H9 (cell line): ENCODE measurements around the gene PGRMC1. TPM values are rescaled to one million over a fixed set of nuclear protein-coding genes. Genes with fewer than 3 reads are reported as not detected.
A peak's percentile ranks its signal among the peaks of the same experiment; 100 is the strongest.

Experiments
- DNase-seq: peaks from one replicate; pipeline ENCODE4 v3.0.0-alpha.2; 2017
- H2AFZ ChIP-seq: one replicate; pipeline ENCODE4 v1.6.1; 2013; ENCODE audit warnings: mild to moderate bottlenecking, low read length, control low read depth, moderate library complexity
- H2AK5ac ChIP-seq: 2 replicates; pipeline ENCODE4 v1.6.1; 2013; ENCODE audit warnings: low read length, control low read depth, mixed read lengths; ENCODE audit not compliant: insufficient read length
- H2BK120ac ChIP-seq: one replicate; pipeline ENCODE4 v1.6.1; 2013; ENCODE audit warnings: low read depth, mild to moderate bottlenecking, low read length, control low read depth, inconsistent platforms; ENCODE audit not compliant: poor library complexity, severe bottlenecking
- H2BK12ac ChIP-seq: 2 replicates; pipeline ENCODE4 v1.6.1; 2013; ENCODE audit warnings: low read length, control low read depth, mixed read lengths, low read depth; ENCODE audit not compliant: insufficient read length
- H2BK15ac ChIP-seq: 2 replicates; pipeline ENCODE4 v1.6.1; 2013; ENCODE audit warnings: low read depth, low read length, control low read depth
- H2BK20ac ChIP-seq: one replicate; pipeline ENCODE4 v1.6.1; 2013; ENCODE audit warnings: low read depth, mild to moderate bottlenecking, low read length, control low read depth, inconsistent platforms; ENCODE audit not compliant: poor library complexity, severe bottlenecking
- H2BK5ac ChIP-seq: 2 replicates; pipeline ENCODE4 v1.6.1; 2013; ENCODE audit warnings: low read length, control low read depth, mixed read lengths; ENCODE audit not compliant: insufficient read length
- H3K14ac ChIP-seq: 2 replicates; pipeline ENCODE4 v1.6.1; 2013; ENCODE audit warnings: low read length, control low read depth; ENCODE audit not compliant: insufficient read depth
- H3K18ac ChIP-seq: 2 replicates; pipeline ENCODE4 v1.6.1; 2013; ENCODE audit warnings: low read depth, mild to moderate bottlenecking, mixed read lengths, low read length, control low read depth; ENCODE audit not compliant: insufficient read length
- H3K23ac ChIP-seq: 2 replicates; pipeline ENCODE4 v1.6.1; 2013; ENCODE audit warnings: low read length, control low read depth, mixed read lengths, low read depth; ENCODE audit not compliant: insufficient read length
- H3K23me2 ChIP-seq: 2 replicates; pipeline ENCODE4 v1.6.1; 2013; ENCODE audit warnings: low read depth, mild to moderate bottlenecking, mixed read lengths, low read length, control low read depth; ENCODE audit not compliant: insufficient read length, poor library complexity, severe bottlenecking
- H3K27ac ChIP-seq: 2 replicates; pipeline ENCODE4 v1.5.1; 2013; ENCODE audit warnings: low read length, control low read depth, mixed read lengths, low read depth; ENCODE audit not compliant: insufficient read length
- H3K27me3 ChIP-seq: 2 replicates; pipeline ENCODE4 v1.6.1; 2013; ENCODE audit warnings: low read length, control low read depth, inconsistent platforms; ENCODE audit not compliant: insufficient read depth
- H3K4ac ChIP-seq: 2 replicates; pipeline ENCODE4 v1.6.1; 2013; ENCODE audit warnings: low read depth, mild to moderate bottlenecking, control low read depth, inconsistent platforms, low read length, moderate library complexity
- H3K4me1 ChIP-seq: 2 replicates; pipeline ENCODE4 v1.6.1; 2013; ENCODE audit warnings: low read length, control low read depth, inconsistent platforms; ENCODE audit not compliant: insufficient read depth
- H3K4me2 ChIP-seq: 2 replicates; pipeline ENCODE4 v1.6.1; 2013; ENCODE audit warnings: low read length, control low read depth, mixed read lengths; ENCODE audit not compliant: insufficient read length, insufficient read depth
- H3K56ac ChIP-seq: 2 replicates; pipeline ENCODE4 v1.6.1; 2013; ENCODE audit warnings: low read depth, mild to moderate bottlenecking, mixed read lengths, low read length, control low read depth; ENCODE audit not compliant: insufficient read length
- H3K79me1 ChIP-seq: 2 replicates; pipeline ENCODE4 v1.6.1; 2013; ENCODE audit warnings: low read depth, mild to moderate bottlenecking, moderate library complexity, low read length, control low read depth, inconsistent platforms; ENCODE audit not compliant: insufficient read depth, poor library complexity, severe bottlenecking
- H3K79me2 ChIP-seq: 2 replicates; pipeline ENCODE4 v1.6.1; 2013; ENCODE audit warnings: low read length, control low read depth, inconsistent platforms; ENCODE audit not compliant: insufficient read depth
- H3K9ac ChIP-seq: 2 replicates; pipeline ENCODE4 v1.6.1; 2013; ENCODE audit warnings: low read length, control low read depth, mixed read lengths; ENCODE audit not compliant: insufficient read length; ENCODE audit errors: extremely low read depth
- H3K9me3 ChIP-seq: one replicate; pipeline ENCODE4 v1.6.1; 2013; ENCODE audit warnings: low read depth, low read length, inconsistent platforms; ENCODE audit not compliant: control insufficient read depth
- H3T11ph ChIP-seq: one replicate; pipeline ENCODE4 v1.6.1; 2013; ENCODE audit warnings: mild to moderate bottlenecking, low read length, control low read depth, inconsistent platforms
- H4K20me1 ChIP-seq: one replicate; pipeline ENCODE4 v1.6.1; 2013; ENCODE audit not compliant: control insufficient read depth, insufficient read length, insufficient read depth
- H4K5ac ChIP-seq: 2 replicates; pipeline ENCODE4 v1.6.1; 2013; ENCODE audit warnings: low read depth, mild to moderate bottlenecking, mixed read lengths, low read length, control low read depth; ENCODE audit not compliant: insufficient read length
- H4K8ac ChIP-seq: replicated peaks from 2 replicates; pipeline ENCODE4 v1.6.1; 2013; ENCODE audit warnings: low read length, control low read depth, mixed read lengths, low read depth; ENCODE audit not compliant: insufficient read length
- H4K91ac ChIP-seq: 2 replicates; pipeline ENCODE4 v1.6.1; 2013; ENCODE audit warnings: low read depth, mild to moderate bottlenecking, moderate library complexity, mixed read lengths, low read length, control low read depth; ENCODE audit not compliant: insufficient read length
- H3K27ac Mint-ChIP-seq, 3 experiments: 2 replicates in 2 of 3; 3 replicates in 1 of 3; pipeline ENCODE4 v1.8.0; 2020 to 2021; ENCODE audit warnings: mixed read lengths in 3 of 3, mild to moderate bottlenecking in 1 of 3, moderate library complexity in 1 of 3
- H3K27me3 Mint-ChIP-seq: 2 replicates; pipeline ENCODE4 v1.8.0; 2021; ENCODE audit warnings: low read depth, mild to moderate bottlenecking, moderate library complexity, mixed read lengths
- H3K36me3 Mint-ChIP-seq, 3 experiments: 2 replicates in 2 of 3; 3 replicates in 1 of 3; pipeline ENCODE4 v1.8.0; 2020 to 2021; ENCODE audit warnings: low read depth in 3 of 3, mixed read lengths in 3 of 3; ENCODE audit not compliant: insufficient read depth in 1 of 3
- H3K4me1 Mint-ChIP-seq, 2 experiments: 2 replicates each; pipeline ENCODE4 v1.8.0; 2020; ENCODE audit warnings: mixed read lengths in 2 of 2
- H3K4me3 Mint-ChIP-seq, 2 experiments: 2 replicates in 1 of 2; 3 replicates in 1 of 2; pipeline ENCODE4 v1.8.0; 2020 to 2021; ENCODE audit warnings: mild to moderate bottlenecking in 2 of 2, mixed read lengths in 2 of 2, moderate library complexity in 1 of 2
- H3K9me3 Mint-ChIP-seq, 2 experiments: 2 replicates in 1 of 2; 3 replicates in 1 of 2; pipeline ENCODE4 v1.8.0; 2020; ENCODE audit warnings: mild to moderate bottlenecking in 2 of 2, mixed read lengths in 2 of 2, moderate library complexity in 1 of 2
- WGBS: extraction: QIAGEN DNeasy Blood & Tissue Kit; methylation state at CpG from one replicate; pipeline ENCODE4 v1.1.7; 2013; ENCODE audit warnings: missing lambda C conversion rate, low lambda C conversion rate, mixed read lengths; ENCODE audit not compliant: insufficient read length; ENCODE audit errors: extremely low coverage; 5-methylcytosine and 5-hydroxymethylcytosine counted together
- total RNA-seq: library from RNA; stranded (reverse); gene quantifications from 2 replicates; pipeline ENCODE4 v1.2.1, GENCODE V29; 2021
- TF ChIP-seq, protein P1 (sequence below): fragments of 200-600 bp; sonication (generic); conservative IDR thresholded peaks from 3 replicates; pipeline ENCODE4 v1.8.0; 2021; ENCODE audit warnings: antibody characterized with exemption, mild to moderate bottlenecking

Gene PGRMC1
- total RNA-seq, 1 experiment from 2014 or later, result 133 TPM

DNA sequence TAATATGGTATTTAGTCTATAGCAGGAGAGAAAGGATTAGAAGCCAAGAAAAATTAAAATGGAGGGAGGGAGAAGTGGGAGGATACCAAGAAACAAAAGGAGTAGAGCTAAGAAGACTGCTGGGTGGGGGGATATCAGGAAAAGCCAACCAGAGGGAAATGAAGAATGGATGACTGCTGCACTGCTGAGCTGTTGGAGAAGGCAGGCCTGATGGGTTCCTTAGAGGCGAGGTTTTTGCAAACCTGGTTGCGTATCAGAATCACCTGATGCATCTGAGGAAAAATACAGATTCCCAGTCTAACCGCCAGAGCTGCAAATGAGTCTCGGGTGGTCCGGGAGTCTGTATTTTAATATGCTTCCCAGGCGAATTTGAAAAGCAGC lies 1.5 kb downstream of the PGRMC1 start:
- H3K4me2 ChIP-seq, result peak overlapping the region; percentile 68
- Mint-ChIP-seq H3K36me3 (peaks cover 22 to 36% (median 26%) of the 10 kb centered on the region in 3 experiments), H3K27ac (peak overlapping the region in 2 of 3 experiments; percentile 5 to 8; a peak in 3 of 7 replicates), H3K9me3 (peaks cover 52 to 61% of the 10 kb centered on the region in 2 experiments), H3K4me3 (peak overlapping the region; percentile 83 to 94), H3K4me1 (peaks cover 42 to 45% of the 10 kb centered on the region in 2 experiments), H3K27me3 (no peaks in the 10 kb centered on the region)
- H3K79me1 ChIP-seq, result no peaks in the 10 kb centered on the region
- peaks cover 12% of the 10 kb centered on the region for H3K23me2 ChIP-seq
- no peak overlapping the region for H3K14ac ChIP-seq
- H2AFZ ChIP-seq, result no peak overlapping the region
- no peak overlapping the region for H2BK20ac ChIP-seq
- H3K9ac ChIP-seq, result peak overlapping the region; percentile 66
- DNase-seq, result no peak
- H2BK5ac ChIP-seq, result no peak overlapping the region
- TF ChIP-seq, protein P1, sequence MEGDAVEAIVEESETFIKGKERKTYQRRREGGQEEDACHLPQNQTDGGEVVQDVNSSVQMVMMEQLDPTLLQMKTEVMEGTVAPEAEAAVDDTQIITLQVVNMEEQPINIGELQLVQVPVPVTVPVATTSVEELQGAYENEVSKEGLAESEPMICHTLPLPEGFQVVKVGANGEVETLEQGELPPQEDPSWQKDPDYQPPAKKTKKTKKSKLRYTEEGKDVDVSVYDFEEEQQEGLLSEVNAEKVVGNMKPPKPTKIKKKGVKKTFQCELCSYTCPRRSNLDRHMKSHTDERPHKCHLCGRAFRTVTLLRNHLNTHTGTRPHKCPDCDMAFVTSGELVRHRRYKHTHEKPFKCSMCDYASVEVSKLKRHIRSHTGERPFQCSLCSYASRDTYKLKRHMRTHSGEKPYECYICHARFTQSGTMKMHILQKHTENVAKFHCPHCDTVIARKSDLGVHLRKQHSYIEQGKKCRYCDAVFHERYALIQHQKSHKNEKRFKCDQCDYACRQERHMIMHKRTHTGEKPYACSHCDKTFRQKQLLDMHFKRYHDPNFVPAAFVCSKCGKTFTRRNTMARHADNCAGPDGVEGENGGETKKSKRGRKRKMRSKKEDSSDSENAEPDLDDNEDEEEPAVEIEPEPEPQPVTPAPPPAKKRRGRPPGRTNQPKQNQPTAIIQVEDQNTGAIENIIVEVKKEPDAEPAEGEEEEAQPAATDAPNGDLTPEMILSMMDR, result no peak
- no peaks in the 10 kb centered on the region for H3K27me3 ChIP-seq
- no CpG with 5 or more reads among the region's 6 CpGs for WGBS
- no peaks in the 10 kb centered on the region for H4K20me1 ChIP-seq
- peaks cover 18% of the 10 kb centered on the region for H3K79me2 ChIP-seq
- no peak overlapping the region for H2AK5ac ChIP-seq
- no peak overlapping the region for H3K23ac ChIP-seq
- no peak overlapping the region for H3T11ph ChIP-seq
- H4K5ac ChIP-seq, result no peak overlapping the region
- H3K4me1 ChIP-seq, result no peaks in the 10 kb centered on the region; the same call in 1 of the 2 replicates
- H4K8ac ChIP-seq, result no peak overlapping the region
- no peak overlapping the region for H3K4ac ChIP-seq
- no peak overlapping the region for H4K91ac ChIP-seq
- no peak overlapping the region for H2BK12ac ChIP-seq
- no peak overlapping the region for H3K18ac ChIP-seq
- no peak overlapping the region for H3K56ac ChIP-seq
- H3K27ac ChIP-seq, result no peak overlapping the region
- peaks cover 16% of the 10 kb centered on the region for H3K9me3 ChIP-seq
- H2BK15ac ChIP-seq, result no peak overlapping the region
- no peak overlapping the region for H2BK120ac ChIP-seq
